ENCODE measurements around the gene MARK1. TPM values are rescaled to one million over a fixed set of nuclear protein-coding genes. Genes with fewer than 3 reads are reported as not detected.

Gene MARK1
- total and polyA plus RNA-seq, 2 donors (not counting 1 experiment from before 2014, with no cell fraction given): 0.52 to 3.8 TPM

GRCh38 chr1:220497220-220497947 lies 30.6 kb upstream of the MARK1 start:
- Mint-ChIP-seq H3K4me1 (no peaks in the 10 kb centered on the region), H3K27ac (no peak overlapping the region), H3K9me3 (ENCODE audit: insufficient read depth) (no peaks in the 10 kb centered on the region), H3K4me3 (no peak overlapping the region), H3K27me3 (peaks cover 22% of the 10 kb centered on the region)
- Histone ChIP-seq H3K27me3 (replicated peaks in 1 of 4; ENCODE audit: control extremely low read depth in 1 of 4, control insufficient read depth in 3 of 4, insufficient read depth in 4 of 4, low read length in 3 of 4) (no peaks in the 10 kb centered on the region), H3K36me3 (replicated peaks in 1 of 2; ENCODE audit: control extremely low read depth in 1 of 2, control insufficient read depth in 1 of 2, extremely low read depth in 1 of 2, insufficient read depth in 2 of 2, low read length in 1 of 2) (no peaks in the 10 kb centered on the region), H3K4me3 (ENCODE audit: control extremely low read depth in 1 of 5, extremely low read depth in 1 of 5, insufficient read depth in 1 of 5, low read depth in 2 of 5, low read length in 4 of 5) (no peak overlapping the region), H3K79me2 (ENCODE audit: control insufficient read depth, insufficient read depth, low read length) (no peaks in the 10 kb centered on the region), H3K4me1 (ENCODE audit: control insufficient read depth in 2 of 2, insufficient read depth in 2 of 2, low read length in 2 of 2) (no peaks in the 10 kb centered on the region), H2AFZ (ENCODE audit: insufficient read depth, low read depth, low read length, poor library complexity, severe bottlenecking) (no peak overlapping the region), H3K4me2 (replicated peaks; ENCODE audit: low read depth, low read length, poor library complexity, severe bottlenecking) (no peak overlapping the region), H3K27ac (ENCODE audit: low read length in 2 of 2) (no peak overlapping the region), H3K9ac (ENCODE audit: low read length) (no peak overlapping the region), H4K20me1 (ENCODE audit: control insufficient read depth, insufficient read depth, low read length, poor library complexity, severe bottlenecking) (no peaks in the 10 kb centered on the region), H3K9me3 (ENCODE audit: control extremely low read depth in 1 of 3, control insufficient read depth in 2 of 3, insufficient read depth in 1 of 3, low read length in 2 of 3) (no peaks in the 10 kb centered on the region)
- no peak for DNase-seq
- POLR2A ChIA-PET: no interaction called here
- WGBS (ENCODE audit: insufficient coverage): 43% methylated on average over 4 of the region's 5 CpGs
- intact Hi-C loops (cut with micrococcal nuclease): no loop called here
- ATAC-seq (ENCODE audit: low read depth): no peak
- no peak for TF ChIP-seq CTCF (IDR thresholded peaks at IDR 0.05)
- CTCF ChIA-PET: no interaction called here

- H4K20me1 ChIP-seq (ENCODE audit: control insufficient read depth, insufficient read depth, low read length, poor library complexity, severe bottlenecking): no peaks in the 10 kb centered on the region
- H3K27ac Mint-ChIP-seq: no peak overlapping the region
These were observed 29.7 kb upstream of the MARK1 start for GRCh38 chr1:220498188-220498587.

More at GRCh38 chr1:220498188-220498587, 29.7 kb upstream of the MARK1 start:
- no peaks in the 10 kb centered on the region for H3K79me2 ChIP-seq (ENCODE audit: control insufficient read depth, insufficient read depth, low read length)
- DNase-seq (no peak), ATAC-seq (ENCODE audit: low read depth) (no peak)
- no peak overlapping the region for H3K4me2 ChIP-seq (replicated peaks; ENCODE audit: low read depth, low read length, poor library complexity, severe bottlenecking)
- no peaks in the 10 kb centered on the region for H3K27me3 ChIP-seq (replicated peaks in 1 of 4; ENCODE audit: control extremely low read depth in 1 of 4, control insufficient read depth in 3 of 4, insufficient read depth in 4 of 4, low read length in 3 of 4)
- Mint-ChIP-seq H3K4me3 (no peak overlapping the region), H3K4me1 (no peaks in the 10 kb centered on the region), H3K27me3 (peaks cover 22% of the 10 kb centered on the region), H3K9me3 (ENCODE audit: insufficient read depth) (no peaks in the 10 kb centered on the region)
- CTCF ChIA-PET: no interaction called here
- no peak overlapping the region for H3K4me3 ChIP-seq (ENCODE audit: control extremely low read depth in 1 of 5, extremely low read depth in 1 of 5, insufficient read depth in 1 of 5, low read depth in 2 of 5, low read length in 4 of 5)
- no peak overlapping the region for H3K9ac ChIP-seq (ENCODE audit: low read length)
- POLR2A ChIA-PET: no interaction called here
- WGBS (ENCODE audit: insufficient coverage): no CpG with 5 or more reads among the region's 2 CpGs
- H2AFZ ChIP-seq (ENCODE audit: insufficient read depth, low read depth, low read length, poor library complexity, severe bottlenecking): no peak overlapping the region
- H3K27ac ChIP-seq (ENCODE audit: low read length in 2 of 2): no peak overlapping the region
- intact Hi-C loops (cut with micrococcal nuclease): no loop called here
- TF ChIP-seq CTCF (IDR thresholded peaks at IDR 0.05) (no peak), EZH2 (IDR thresholded peaks at IDR 0.05; ENCODE audit: borderline replicate concordance, insufficient read depth, low read depth, low read length, poor library complexity, severe bottlenecking) (no peak)
- H3K9me3 ChIP-seq (ENCODE audit: control extremely low read depth in 1 of 3, control insufficient read depth in 2 of 3, insufficient read depth in 1 of 3, low read length in 2 of 3): no peaks in the 10 kb centered on the region
- H3K4me1 ChIP-seq (ENCODE audit: control insufficient read depth in 2 of 2, insufficient read depth in 2 of 2, low read length in 2 of 2): no peaks in the 10 kb centered on the region
- H3K36me3 ChIP-seq (replicated peaks in 1 of 2; ENCODE audit: control extremely low read depth in 1 of 2, control insufficient read depth in 1 of 2, extremely low read depth in 1 of 2, insufficient read depth in 2 of 2, low read length in 1 of 2): no peaks in the 10 kb centered on the region

Data from B cell (primary cell).